Activated CD8-positive, alpha-beta memory T cell treated with anti-CD3 and anti-CD28 coated beads for 4 hours (primary cell): ENCODE measurements around the gene FAM13A.
"Not testable (repeated sequence)": the region's sequence is repeated elsewhere in the genome, so short reads cannot be mapped to it uniquely, and the experiment has no call there.

Experiments used
- DNase-seq, 2 donors: peaks; one replicate each; pipeline ENCODE4 v3.0.0-alpha.2; 2020; ENCODE audit warnings: low read depth in 2 of 2

Gene FAM13A

GRCh38 chr4:88904240-88904639, 152.7 kb downstream of the FAM13A start:
- not testable (repeated sequence) for DNase-seq

- DNase-seq, result no peak
Measured at GRCh38 chr4:88900432-88900831, 156.6 kb downstream of the FAM13A start.

GRCh38 chr4:88897752-88898151, 159.2 kb downstream of the FAM13A start:
- DNase-seq, result no peak

- no peak for DNase-seq
Measured at GRCh38 chr4:88897180-88897579, 159.8 kb downstream of the FAM13A start.

GRCh38 chr4:88893961-88894360, 163.0 kb downstream of the FAM13A start:
- DNase-seq, result no peak

GRCh38 chr4:88892646-88893045, 164.3 kb downstream of the FAM13A start:
- DNase-seq, result no peak

- no peak for DNase-seq
Measured at GRCh38 chr4:88891636-88892035, 165.3 kb downstream of the FAM13A start.

- not testable (repeated sequence) for DNase-seq
Measured at GRCh38 chr4:88887409-88887808, 169.6 kb downstream of the FAM13A start.

GRCh38 chr4:88881227-88881569, 175.8 kb downstream of the FAM13A start:
- DNase-seq, result no peak

- no peak for DNase-seq
Measured at GRCh38 chr4:88880501-88881226, 176.3 kb downstream of the FAM13A start.

GRCh38 chr4:88879991-88880390, 177.0 kb downstream of the FAM13A start:
- no peak for DNase-seq

GRCh38 chr4:88878642-88879041, 178.3 kb downstream of the FAM13A start:
- no peak for DNase-seq

- DNase-seq, result no peak
Measured at GRCh38 chr4:88870428-88870827, 186.6 kb downstream of the FAM13A start.

- DNase-seq, result no peak
Measured at GRCh38 chr4:88868510-88868909, 188.5 kb downstream of the FAM13A start.

- no peak for DNase-seq
Measured at GRCh38 chr4:88866862-88867550, 190.0 kb downstream of the FAM13A start.

- DNase-seq, result no peak
Measured at GRCh38 chr4:88865466-88865865, 191.5 kb downstream of the FAM13A start.

GRCh38 chr4:88865046-88865445, 191.9 kb downstream of the FAM13A start:
- no peak for DNase-seq

- no peak for DNase-seq
Measured at GRCh38 chr4:88860586-88860985, 196.4 kb downstream of the FAM13A start.

GRCh38 chr4:88859191-88859812, 197.7 kb downstream of the FAM13A start:
- DNase-seq, result no peak

- DNase-seq, result no peak
Measured at GRCh38 chr4:88858752-88859151, 198.2 kb downstream of the FAM13A start.

- no peak for DNase-seq
Measured at GRCh38 chr4:88857588-88857987, 199.4 kb downstream of the FAM13A start.

GRCh38 chr4:88854481-88854880, 202.5 kb downstream of the FAM13A start:
- DNase-seq, result no peak

- not testable (repeated sequence) for DNase-seq
Measured at GRCh38 chr4:88853583-88853982, 203.4 kb downstream of the FAM13A start.
